Ureter (tissue), 1 donor: Measurements from ENCODE around the gene TNXB. TPM values are rescaled to one million over a fixed set of nuclear protein-coding genes. Genes with fewer than 3 reads are reported as not detected.

ENCODE experiments used
- DNase-seq: peaks from one replicate; pipeline ENCODE4 v3.0.0-alpha.2; 2020; ENCODE audit warnings: low spot score
- total RNA-seq: library from RNA; stranded (reverse); gene quantifications from one replicate; pipeline ENCODE4 v1.2.4, GENCODE V29; 2023
- donor health status: DM: yes; HTN: yes; CAD: no.

Gene TNXB, protein sequence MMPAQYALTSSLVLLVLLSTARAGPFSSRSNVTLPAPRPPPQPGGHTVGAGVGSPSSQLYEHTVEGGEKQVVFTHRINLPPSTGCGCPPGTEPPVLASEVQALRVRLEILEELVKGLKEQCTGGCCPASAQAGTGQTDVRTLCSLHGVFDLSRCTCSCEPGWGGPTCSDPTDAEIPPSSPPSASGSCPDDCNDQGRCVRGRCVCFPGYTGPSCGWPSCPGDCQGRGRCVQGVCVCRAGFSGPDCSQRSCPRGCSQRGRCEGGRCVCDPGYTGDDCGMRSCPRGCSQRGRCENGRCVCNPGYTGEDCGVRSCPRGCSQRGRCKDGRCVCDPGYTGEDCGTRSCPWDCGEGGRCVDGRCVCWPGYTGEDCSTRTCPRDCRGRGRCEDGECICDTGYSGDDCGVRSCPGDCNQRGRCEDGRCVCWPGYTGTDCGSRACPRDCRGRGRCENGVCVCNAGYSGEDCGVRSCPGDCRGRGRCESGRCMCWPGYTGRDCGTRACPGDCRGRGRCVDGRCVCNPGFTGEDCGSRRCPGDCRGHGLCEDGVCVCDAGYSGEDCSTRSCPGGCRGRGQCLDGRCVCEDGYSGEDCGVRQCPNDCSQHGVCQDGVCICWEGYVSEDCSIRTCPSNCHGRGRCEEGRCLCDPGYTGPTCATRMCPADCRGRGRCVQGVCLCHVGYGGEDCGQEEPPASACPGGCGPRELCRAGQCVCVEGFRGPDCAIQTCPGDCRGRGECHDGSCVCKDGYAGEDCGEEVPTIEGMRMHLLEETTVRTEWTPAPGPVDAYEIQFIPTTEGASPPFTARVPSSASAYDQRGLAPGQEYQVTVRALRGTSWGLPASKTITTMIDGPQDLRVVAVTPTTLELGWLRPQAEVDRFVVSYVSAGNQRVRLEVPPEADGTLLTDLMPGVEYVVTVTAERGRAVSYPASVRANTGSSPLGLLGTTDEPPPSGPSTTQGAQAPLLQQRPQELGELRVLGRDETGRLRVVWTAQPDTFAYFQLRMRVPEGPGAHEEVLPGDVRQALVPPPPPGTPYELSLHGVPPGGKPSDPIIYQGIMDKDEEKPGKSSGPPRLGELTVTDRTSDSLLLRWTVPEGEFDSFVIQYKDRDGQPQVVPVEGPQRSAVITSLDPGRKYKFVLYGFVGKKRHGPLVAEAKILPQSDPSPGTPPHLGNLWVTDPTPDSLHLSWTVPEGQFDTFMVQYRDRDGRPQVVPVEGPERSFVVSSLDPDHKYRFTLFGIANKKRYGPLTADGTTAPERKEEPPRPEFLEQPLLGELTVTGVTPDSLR (N-terminal part only)
- total RNA-seq = 121 TPM

DNA sequence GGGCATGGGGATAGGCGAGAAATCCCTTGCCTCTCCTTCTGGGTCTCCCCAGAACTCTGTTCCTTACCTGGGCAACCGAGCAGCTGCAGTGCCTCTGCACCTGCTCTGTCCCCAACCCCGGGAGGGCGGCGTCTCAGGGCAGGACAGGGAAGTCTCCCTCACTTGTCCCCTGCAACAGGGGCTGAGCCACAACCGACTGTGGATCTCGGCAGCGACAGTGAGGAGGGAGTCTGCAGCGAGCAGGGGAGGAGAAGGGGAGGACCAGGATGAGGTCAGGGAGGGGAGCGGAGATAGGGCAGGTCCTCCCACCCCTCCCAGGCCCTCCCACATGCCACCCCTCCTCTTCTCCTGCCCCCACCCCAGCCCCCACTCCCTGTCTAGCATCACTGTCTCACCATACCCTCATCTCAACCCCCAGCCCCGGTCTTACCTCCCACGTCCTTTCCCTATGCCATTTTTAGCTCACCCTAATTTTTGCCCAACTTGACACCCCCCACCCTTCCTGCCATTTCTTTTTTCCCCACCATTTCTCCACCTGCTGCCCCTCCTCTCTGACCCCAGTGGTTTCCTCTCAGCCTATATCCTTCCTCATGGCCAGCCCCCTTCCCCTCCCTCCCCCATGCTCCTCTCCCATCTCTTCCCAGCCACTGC, at the start of gene TNXB:
Gene TNXB, minus strand, starts transcription at position 225 of the 651 bp plus-strand sequence. CDS start 11,140 bp downstream, outside the sequence.
- DNase-seq = peak; percentile 56

DNA sequence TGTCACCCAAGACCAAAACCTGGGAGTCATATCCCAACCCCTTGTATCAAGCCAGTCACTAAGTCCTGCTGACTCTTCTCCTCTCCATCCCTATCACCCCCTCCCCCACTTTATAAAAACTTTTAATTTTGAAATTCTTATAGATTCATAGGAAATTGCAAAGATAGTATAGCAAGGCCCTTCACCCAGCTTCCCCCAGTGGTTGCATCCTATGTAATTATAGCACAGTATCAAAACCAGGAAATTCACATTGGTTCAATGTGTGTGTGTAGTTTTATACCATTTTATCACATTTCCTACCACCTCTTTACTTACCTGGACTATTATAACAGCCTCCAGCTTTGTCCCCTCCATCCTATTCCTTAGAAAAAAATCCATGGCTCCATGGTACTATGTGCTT, 48.9 kb upstream of the TNXB start:
- no peak for DNase-seq

DNA sequence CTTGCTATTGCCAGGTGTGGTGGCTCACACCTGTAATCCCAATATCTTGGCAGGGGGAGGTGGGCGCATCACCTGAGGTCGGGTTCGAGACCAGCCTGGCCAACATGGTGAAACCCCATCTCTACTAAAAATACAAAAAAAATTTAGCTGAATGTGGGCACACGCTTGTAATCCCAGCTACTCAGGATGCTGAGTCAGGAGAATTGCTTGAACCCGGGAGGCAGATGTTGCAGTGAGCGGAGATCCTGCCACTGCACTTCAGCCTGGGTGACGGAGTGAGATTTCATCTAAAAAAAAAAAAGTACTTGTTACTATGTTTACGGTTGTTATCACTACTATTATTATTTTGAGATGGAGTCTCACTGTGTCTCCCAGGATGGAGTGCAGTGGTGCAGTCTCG, 47.8 kb upstream of the TNXB start:
- DNase-seq = no peak

DNA sequence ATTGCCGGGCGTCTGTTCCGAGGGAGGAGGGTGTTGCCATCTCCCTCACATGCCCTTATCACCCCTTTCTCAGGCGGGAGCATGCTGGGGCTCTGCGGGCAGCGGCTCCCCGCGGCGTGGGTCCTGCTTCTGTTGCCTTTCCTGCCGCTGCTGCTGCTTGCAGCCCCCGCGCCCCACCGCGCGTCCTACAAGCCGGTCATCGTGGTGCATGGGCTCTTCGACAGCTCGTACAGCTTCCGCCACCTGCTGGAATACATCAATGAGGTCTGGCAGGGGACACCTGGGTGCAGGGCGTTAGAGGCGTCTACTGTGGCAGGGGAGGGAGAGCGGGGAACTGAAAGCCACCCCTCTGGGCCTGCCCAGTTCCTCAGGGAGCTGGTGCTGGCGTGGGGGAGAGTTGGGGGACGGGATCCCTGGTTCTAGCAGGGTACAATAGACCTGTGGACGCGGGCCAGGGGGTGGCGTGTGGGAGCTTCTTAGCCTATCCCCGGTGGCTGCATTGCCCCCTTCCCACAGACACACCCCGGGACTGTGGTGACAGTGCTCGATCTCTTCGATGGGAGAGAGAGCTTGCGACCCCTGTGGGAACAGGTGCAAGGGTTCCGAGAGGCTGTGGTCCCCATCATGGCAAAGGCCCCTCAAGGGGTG, 45.5 kb upstream of the TNXB start:
- peak; percentile 78 for DNase-seq

DNA sequence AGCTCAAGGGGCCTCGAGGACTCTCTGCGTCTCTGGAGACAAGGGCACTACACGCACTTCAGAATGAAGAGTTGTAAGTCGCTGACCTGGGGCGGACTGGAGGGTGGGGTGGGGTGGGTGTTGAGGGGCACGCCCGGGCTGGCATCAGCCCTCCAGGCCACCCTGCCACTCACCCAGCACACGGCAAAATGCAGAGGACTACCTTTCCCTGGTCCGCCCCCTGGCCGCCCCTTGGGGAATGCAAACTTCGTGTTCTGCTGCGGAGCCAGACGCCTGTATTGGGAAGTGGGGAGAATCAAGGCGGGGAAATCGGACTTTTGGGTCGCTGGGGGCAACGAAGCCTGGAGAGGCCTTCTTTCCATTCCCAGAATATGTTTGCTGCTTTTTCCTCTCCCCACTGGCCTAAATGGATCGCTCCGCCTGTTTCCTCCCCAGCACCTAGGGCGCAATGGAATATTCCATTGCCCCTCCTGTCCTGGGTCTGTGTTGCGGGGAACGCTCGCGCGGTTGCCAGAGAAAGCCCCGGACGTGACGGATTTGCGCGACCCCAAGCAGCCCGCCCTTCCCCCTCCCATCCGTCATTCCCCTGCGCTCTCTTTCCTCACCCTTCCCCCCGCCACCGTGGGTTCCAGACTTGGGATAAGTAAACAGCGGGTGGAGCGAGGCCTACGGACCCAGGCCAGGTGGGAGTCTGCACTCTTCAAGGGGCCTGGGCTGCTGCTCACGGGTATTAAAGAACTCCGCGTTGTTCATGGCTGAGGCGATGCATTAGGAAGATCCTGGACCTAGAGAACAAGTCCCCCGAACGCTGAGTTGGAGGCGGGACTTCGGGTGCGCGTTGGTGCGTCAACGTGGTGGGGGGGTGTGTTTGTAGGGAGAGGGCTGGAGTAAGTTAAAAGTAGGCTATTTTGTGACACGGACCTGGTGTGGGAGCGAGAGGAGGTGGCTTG, 44.7 kb upstream of the TNXB start, which contains the start of gene PPT2:
Gene PPT2, plus strand, starts transcription at position 578 of the 950 bp plus-strand sequence. CDS start 454 bp downstream, outside the sequence.
- DNase-seq = peak; percentile 91

DNA sequence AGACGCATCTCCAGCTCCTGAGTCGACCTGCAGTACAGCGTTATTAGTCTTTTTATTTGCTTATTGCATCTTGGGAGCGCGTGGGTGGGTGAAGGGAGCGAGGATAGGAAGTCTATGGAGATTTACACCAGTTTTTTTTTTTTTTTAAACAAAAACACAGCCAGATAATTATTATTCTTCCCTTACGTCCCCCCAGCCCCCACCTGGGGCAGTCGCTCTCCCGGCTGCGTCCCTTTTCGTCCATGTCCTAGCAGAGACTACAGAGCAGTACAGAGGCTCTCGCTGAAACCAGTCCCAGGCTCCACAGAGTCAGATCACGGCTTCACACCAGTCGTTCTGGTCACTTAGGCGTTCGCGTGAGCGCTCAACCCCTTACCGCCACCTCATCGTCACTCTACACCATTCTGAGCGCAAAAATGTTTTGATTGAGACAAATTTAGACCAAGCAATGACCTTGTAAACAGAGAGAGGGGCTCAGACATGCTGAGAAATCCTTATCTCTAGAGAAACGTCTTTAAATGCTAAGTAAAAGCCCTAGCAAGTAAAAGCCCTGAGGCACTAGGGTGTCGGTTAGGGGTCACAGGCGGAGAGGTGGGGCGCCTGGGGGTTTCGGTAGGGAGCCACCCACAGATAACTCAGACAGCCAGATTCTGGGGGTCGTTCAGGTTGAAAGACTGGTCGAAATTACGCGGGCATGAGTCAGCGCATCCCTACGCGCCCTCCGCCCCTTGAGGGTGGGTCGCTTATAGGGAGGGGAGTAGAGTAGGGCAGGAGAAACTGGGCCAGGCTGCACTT, 43.8 kb upstream of the TNXB start:
- DNase-seq = no peak

DNA sequence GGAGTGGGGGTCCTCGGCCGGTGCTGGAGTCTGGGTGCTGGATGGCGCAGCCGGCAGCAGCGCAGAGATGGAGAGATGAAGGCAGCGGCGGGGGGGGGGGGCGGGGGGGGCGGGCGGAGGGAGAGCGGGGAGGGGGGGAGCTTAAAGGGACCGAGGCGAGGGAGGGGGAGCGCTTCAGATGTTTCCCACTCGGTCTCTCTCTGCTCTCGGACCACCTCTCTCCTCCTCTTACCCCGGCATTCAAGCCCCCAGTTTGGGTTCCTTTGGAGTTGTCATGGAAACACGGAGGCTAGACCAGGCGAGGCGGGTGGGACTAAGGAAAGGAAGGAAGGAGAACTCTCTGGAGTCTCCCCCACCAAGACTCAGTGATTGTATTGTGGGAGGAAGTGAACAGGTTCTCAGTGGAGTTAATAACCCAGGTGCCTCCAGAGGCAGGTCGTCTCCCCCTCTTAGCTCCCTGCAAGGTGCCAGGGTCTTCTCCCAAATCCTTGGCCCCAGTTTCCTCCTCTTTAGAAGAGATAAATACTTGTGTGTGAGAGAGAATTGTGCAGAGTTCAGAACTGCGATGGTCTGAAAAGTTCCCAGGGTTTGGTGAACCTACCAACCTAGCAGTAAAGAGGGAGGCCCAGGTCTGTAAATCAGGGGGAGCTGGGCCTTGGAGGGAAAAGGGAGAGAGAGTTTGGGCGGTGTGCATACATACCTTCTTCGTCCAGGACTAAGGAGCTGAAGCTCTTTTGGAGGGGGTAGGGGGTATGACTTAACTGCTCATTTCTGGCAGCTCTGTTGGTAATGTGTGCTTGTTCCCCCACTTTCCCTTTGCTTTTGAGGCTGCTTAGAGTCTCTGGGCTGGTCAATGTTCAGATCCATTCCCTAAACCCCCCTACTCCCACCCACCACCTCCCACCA, 43.0 kb upstream of the TNXB start, which contains the start of gene PRRT1:
Gene PRRT1, minus strand, starts transcription at position 77 of the 906 bp plus-strand sequence. CDS start 112 bp downstream, outside the sequence.
- no peak for DNase-seq

DNA sequence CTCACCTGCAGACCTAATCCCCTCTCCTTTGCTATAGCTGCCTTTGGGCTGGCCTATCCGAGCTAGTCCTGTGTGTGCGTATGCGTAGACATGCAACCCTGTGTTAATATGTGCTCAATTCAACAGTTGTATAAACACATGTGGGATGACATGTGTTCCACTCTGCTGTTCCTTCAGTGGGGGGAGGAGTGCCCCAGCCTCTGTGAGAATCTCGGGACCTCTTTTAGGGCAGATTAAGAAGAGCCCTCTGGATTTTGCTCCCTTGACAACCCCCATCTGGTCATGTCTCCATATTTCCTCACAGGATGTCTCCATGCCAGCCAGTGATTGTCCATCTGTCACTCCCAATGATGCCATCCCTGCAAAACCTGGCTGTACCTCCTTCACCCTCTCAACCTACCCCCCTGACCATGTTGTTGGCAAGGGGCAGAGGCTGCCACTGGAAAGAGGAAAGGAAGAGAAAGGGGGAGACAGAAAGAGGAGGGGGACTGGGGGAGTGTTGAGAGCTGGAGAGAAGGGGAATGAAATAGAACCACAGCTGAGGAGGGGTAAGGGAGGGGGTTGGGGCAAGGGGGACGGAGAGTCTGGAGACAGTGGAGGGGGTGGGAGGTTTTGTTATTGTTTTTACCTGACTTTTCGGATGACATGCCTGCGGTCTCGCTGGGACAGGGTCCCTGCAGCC, 42.2 kb upstream of the TNXB start:
- no peak for DNase-seq

DNA sequence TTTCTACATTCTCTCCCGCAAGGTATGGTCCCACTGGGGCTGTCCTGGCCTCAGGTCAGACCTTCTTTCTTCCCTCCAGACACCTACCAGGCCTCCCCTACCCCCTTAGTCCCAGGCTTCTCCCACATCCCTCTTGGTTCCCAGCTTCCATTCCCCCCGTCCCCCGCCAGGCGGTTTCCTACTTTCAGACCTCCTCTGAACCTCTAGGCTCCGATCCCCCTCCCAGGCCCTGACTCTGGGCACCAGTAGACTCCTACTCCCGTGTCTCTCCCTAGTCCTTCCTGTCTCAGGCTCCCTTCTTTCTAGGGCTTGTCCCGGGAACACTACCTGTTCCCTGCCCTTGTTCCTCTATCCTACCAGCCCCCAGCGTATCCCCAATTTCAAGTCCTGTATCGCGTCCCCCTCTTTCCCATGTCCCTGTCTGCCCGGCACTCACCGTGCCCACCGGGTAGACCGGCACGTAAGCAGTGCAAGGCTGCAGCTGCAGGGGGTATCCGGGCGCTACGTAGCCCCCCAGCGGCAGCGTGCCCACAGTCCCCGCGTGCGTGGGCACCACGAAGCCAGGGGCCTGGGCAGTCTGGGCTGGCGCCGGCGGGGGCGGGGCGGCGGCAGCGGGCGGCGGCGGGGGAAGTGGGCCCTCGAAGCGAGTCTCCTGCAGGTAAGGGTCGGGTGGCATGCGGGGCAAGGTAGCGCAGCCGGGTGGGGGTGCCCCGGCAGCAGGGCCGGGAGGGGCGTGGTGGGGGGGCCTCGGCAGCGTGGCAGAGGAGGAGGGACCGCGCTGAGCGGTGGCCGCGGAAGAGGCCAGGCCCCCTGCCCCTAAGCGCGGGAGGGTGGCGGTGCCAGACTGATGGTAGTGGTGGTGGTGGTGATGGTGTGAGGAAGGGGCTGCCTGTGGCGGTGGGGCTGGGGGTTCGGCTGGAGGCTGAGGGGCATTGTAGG, 41.1 kb upstream of the TNXB start:
- no peak for DNase-seq

DNA sequence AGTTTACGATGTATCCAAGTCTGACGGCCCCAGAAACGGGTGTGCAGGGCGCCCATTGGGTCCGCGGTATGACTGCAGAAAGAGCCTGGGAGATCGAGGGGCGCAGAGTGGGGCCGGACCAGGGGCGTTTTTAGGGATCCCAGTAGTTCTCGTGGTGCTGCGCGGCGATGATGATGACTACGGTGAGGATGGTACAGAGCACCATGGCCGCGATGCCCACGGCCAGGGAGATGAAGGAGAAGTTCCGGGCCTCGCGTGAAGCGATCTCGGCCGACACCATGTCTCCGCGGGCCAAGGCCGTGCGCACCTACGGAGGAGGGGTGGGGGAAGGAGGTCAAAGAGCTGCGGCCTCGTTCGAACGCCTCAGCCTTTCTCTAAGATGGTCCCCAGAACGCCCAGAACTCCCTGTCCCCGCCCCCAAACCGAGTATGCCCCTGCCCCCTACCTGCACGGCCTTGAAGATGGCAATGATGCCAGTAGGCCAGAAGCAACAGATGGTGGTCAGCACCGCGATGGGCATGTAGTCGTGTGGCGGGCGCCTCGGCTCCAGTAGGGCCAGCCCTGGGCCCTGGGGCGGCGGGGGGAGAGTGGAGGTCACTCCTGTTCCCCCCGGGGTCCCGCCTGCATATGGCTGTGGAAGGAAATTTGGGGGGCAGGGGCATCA, 40.1 kb upstream of the TNXB start:
- DNase-seq = no peak

DNA sequence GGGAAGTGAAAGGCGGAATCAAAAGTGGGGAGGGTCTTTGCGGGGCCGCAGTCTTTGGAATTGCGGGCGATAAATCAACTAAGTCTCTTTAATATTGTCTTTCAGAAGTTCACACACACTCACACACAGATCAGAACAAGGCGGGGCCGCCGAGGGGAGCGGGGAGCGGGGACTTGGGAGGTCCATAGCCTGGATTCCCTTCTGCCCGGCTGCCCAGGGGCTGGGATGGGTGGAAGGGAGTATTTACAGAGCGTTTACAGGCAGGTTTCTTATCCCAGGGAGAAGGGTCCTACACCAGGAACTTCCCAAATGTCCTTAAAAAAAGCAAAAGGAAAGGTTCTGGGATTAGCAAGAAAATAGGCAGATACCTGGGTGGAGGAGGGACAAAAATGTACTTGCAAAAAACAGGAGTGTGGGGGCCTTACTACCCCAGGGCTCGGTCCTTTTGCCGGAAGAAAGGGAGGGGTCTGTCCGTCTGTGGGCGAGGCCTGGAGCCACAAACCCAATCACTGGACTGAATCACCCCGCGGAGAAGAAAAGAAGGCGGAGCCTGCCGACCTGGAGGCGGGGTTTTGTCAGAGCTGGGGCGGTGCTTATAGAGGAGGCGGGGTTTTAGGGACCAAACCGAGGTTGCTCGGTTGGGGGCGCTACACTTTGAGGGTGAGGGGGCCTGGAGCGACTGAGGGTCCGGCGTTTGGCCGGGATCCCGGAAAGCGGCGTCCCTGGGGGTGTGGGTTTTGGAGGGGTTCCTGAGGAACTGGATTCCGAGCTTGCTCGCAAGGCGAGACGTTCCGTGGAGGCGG, 39.4 kb upstream of the TNXB start:
- no peak for DNase-seq

DNA sequence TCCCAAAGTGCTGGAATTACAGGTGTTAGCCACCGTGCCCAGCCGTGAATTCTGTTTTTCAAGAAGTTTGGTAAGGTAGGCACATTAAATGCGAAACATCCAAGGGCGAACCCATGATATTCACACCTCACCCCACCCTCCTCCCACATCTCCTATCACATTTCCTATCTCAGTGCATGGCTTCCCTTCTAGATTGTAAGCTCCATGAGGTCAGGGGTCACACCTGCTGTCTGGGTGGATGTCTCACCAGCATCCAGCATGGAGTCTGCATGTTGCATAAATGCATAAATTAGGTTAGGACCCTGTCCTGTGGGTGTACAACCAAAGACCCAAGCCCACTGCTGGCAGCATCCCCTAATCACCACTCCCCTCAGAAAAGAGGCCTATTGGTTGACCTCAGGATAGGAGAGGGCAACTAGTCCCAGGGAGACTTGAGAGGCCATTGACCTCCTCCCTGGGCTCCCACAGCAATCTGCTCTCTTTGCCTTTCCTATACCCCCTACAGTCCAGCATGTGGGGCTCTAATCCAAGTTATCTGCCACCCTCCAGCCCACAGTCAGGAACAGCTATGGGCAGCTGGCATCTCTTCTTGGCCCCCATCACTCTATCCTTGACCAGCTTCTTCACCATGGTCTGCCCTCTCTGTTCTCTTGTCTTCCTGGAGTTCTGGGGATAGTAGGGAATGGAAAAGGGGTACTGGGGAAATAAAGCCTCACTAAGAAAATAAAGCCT, 38.4 kb upstream of the TNXB start:
- DNase-seq = no peak

DNA sequence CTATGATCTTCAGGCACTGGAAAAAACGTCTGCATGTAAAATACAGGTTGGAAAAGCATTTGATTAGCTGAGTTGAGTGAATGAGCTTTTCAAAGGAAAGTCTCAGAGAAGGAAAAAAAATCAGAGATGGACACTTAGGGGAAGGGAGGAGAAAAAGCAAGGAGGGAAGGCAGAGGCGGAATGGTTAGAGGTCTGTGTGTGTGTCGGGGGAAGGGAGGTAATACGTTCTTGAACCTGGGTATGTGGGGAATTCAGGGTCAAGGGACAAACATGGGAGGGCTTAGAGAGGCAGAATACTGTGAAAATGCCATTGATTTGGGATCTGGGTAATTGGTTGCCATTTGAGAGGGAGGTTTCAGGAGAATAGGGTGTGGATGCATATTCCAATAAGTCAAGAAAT, 37.5 kb upstream of the TNXB start:
- DNase-seq = no peak

DNA sequence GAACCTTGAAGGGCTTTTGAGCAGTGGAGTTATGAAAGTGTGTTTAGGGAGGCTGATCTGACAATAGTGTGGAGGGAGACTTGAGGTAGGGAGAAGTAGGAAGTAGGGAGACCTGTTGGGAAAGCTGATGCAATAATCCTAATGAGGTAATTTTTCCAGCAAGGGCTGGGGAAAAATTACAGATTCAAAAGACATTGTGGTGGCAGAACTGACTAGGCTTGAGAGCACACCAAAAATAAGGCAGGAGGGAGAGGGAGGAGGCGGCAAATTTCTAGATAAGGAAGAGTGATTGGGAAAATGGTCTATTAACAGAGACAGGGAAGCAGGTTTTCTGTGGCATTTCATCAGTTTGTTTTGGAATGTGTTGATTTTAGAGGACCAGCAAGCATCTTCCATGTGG, 37.1 kb upstream of the TNXB start:
- no peak for DNase-seq
